Loucy (cell line): Measurements from ENCODE around the gene FKBP3.

ENCODE experiments used
- EZH2phosphoT487 ChIP-seq: fragments of 200-600 bp; IDR thresholded peaks from 2 replicates; pipeline ENCODE4 v1.6.1; 2018; ENCODE audit warnings: antibody characterized with exemption, mild to moderate bottlenecking, moderate library complexity, borderline replicate concordance
- TF ChIP-seq, protein P1 (sequence below): fragments of 200-600 bp; sonication (generic); conservative IDR thresholded peaks from 2 replicates; pipeline ENCODE4 v1.5.1; 2014; ENCODE audit warnings: mild to moderate bottlenecking, antibody characterized with exemption, low read length

DNA sequence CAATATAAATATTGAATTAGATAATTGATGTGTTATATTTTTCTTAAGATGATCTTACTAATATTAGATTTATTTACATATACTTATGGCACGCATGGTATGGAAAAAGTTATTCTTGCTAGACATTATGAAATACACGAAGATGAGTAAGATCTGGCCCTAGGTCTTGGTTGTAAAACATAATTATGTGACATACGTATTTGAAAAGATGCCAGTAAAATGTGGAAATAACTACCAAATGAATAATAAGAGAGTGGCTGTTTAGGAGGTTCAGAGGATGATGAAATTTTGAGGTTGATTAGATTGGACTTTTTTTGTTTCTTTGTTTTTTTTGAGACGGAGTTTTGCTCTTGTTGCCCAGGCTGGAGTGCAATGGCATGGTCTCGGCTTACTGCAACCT, 42.8 kb upstream of the FKBP3 start:
- TF ChIP-seq, protein P1, sequence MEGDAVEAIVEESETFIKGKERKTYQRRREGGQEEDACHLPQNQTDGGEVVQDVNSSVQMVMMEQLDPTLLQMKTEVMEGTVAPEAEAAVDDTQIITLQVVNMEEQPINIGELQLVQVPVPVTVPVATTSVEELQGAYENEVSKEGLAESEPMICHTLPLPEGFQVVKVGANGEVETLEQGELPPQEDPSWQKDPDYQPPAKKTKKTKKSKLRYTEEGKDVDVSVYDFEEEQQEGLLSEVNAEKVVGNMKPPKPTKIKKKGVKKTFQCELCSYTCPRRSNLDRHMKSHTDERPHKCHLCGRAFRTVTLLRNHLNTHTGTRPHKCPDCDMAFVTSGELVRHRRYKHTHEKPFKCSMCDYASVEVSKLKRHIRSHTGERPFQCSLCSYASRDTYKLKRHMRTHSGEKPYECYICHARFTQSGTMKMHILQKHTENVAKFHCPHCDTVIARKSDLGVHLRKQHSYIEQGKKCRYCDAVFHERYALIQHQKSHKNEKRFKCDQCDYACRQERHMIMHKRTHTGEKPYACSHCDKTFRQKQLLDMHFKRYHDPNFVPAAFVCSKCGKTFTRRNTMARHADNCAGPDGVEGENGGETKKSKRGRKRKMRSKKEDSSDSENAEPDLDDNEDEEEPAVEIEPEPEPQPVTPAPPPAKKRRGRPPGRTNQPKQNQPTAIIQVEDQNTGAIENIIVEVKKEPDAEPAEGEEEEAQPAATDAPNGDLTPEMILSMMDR = no peak
- no peak for TF ChIP-seq EZH2phosphoT487
